GM12874 (cell line): Measurements from ENCODE around the gene LRRC23.
A peak's percentile ranks its signal among the peaks of the same experiment; 100 is the strongest.

Source experiments
- TF ChIP-seq, protein P1 (sequence below): IDR thresholded peaks from 2 replicates; pipeline ENCODE4 v1.5.1; 2011; ENCODE audit warnings: low read depth, mild to moderate bottlenecking, control low read depth, low read length, moderate library complexity; ENCODE audit not compliant: insufficient read depth

Gene LRRC23

GRCh38 chr12:6921539-6921938 lies 16.9 kb downstream of the LRRC23 start:
- TF ChIP-seq, protein P1, sequence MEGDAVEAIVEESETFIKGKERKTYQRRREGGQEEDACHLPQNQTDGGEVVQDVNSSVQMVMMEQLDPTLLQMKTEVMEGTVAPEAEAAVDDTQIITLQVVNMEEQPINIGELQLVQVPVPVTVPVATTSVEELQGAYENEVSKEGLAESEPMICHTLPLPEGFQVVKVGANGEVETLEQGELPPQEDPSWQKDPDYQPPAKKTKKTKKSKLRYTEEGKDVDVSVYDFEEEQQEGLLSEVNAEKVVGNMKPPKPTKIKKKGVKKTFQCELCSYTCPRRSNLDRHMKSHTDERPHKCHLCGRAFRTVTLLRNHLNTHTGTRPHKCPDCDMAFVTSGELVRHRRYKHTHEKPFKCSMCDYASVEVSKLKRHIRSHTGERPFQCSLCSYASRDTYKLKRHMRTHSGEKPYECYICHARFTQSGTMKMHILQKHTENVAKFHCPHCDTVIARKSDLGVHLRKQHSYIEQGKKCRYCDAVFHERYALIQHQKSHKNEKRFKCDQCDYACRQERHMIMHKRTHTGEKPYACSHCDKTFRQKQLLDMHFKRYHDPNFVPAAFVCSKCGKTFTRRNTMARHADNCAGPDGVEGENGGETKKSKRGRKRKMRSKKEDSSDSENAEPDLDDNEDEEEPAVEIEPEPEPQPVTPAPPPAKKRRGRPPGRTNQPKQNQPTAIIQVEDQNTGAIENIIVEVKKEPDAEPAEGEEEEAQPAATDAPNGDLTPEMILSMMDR, result no peak

- TF ChIP-seq, protein P1, result 0 out of 2 replicates have a peak, but pooled peaks have one; percentile 4
Observed at GRCh38 chr12:6921996-6922946, 17.6 kb downstream of the LRRC23 start.

GRCh38 chr12:6923003-6923732 lies 18.5 kb downstream of the LRRC23 start:
- TF ChIP-seq, protein P1, result no peak

- TF ChIP-seq, protein P1, result no peak
Observed at GRCh38 chr12:6923851-6924250, 19.2 kb downstream of the LRRC23 start.

DNA sequence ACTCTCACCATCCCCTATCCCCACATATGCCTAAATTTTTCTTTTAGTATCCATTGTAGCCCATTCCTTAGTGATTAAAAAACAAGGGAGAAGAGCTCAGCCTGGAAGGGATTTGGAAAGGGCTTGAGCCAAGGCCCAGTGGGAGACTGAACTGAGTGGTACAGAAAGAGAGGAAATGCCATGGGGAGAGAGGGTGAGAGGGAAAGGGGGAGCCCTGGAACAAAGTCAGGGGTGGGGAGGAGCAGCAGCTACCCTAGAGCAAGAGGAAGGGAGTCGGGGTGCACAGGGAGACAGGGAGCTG lies 20.6 kb downstream of the LRRC23 start:
- TF ChIP-seq, protein P1, result no peak

GRCh38 chr12:6925540-6926279 lies 21.1 kb downstream of the LRRC23 start:
- TF ChIP-seq, protein P1, result no peak
